HepG2 (cell line): ENCODE results near the gene TRAF3. TPM values are rescaled to one million over a fixed set of nuclear protein-coding genes. Genes with fewer than 3 reads are reported as not detected.

Source experiments
- CBX2 ChIP-seq, 2 experiments: fragments of 200-600 bp in 1 of 2; sonication (generic); formaldehyde crosslinking in 1 of 2; IDR thresholded peaks; 2 replicates each; pipeline versions ENCODE4 v1.7.0 to v1.8.1; 2018 to 2022; ENCODE audit warnings: low read depth in 2 of 2, low read length in 1 of 2, mild to moderate bottlenecking in 1 of 2, missing genetic modification reagents in 1 of 2
- CC2D1A ChIP-seq: sonication (generic); formaldehyde crosslinking; IDR thresholded peaks from 2 replicates; pipeline ENCODE4 v1.8.1; 2023; ENCODE audit warnings: mild to moderate bottlenecking, missing genetic modification reagents
- ESRRA ChIP-seq: sonication (generic); formaldehyde crosslinking; IDR thresholded peaks from 2 replicates; pipeline ENCODE4 v1.5.1; 2020; ENCODE audit warnings: mild to moderate bottlenecking, low read depth, missing genetic modification reagents
- GATAD2A ChIP-seq: IDR thresholded peaks from 2 replicates; pipeline ENCODE4 v1.6.1; 2016
- HDAC6 ChIP-seq: fragments of 200-600 bp; sonication (generic); IDR thresholded peaks from 2 replicates; pipeline ENCODE4 v1.7.0; 2017; ENCODE audit warnings: mild to moderate bottlenecking, antibody characterized with exemption, low read length, low read depth
- KDM2A ChIP-seq: sonication (generic); formaldehyde crosslinking; IDR thresholded peaks from 2 replicates; pipeline ENCODE4 v1.4.0; 2020; ENCODE audit warnings: low read depth, missing genetic modification reagents, borderline replicate concordance
- MLLT10 ChIP-seq: sonication (generic); formaldehyde crosslinking; IDR thresholded peaks from 2 replicates; pipeline ENCODE4 v1.4.0; 2020; ENCODE audit warnings: missing genetic modification reagents
- PCBP2 ChIP-seq: fragments of 200-400 bp; formaldehyde crosslinking; optimal IDR thresholded peaks from 2 replicates; pipeline ENCODE3; 2018; ENCODE audit warnings: low read length, low read depth; ENCODE audit not compliant: poor library complexity, severe bottlenecking
- REPIN1 ChIP-seq: sonication (generic); formaldehyde crosslinking; IDR thresholded peaks from 2 replicates; pipeline ENCODE4 v1.8.0; 2022; ENCODE audit warnings: missing genetic modification reagents, low read depth, mild to moderate bottlenecking, borderline replicate concordance
- SNRNP70 ChIP-seq: fragments of 200-400 bp; formaldehyde crosslinking; IDR thresholded peaks from 2 replicates; pipeline ENCODE4 v1.6.1; 2017; ENCODE audit warnings: mild to moderate bottlenecking, low read depth, low read length, moderate library complexity
- SPEN ChIP-seq: sonication (generic); formaldehyde crosslinking; IDR thresholded peaks from 2 replicates; pipeline ENCODE4 v1.5.1; 2020; ENCODE audit warnings: low read depth, mild to moderate bottlenecking, missing genetic modification reagents
- TEAD2 ChIP-seq: sonication (generic); formaldehyde crosslinking; IDR thresholded peaks from 2 replicates; pipeline ENCODE4 v1.9.0; 2021; ENCODE audit warnings: missing genetic modification reagents
- TOE1 ChIP-seq: sonication (generic); formaldehyde crosslinking; IDR thresholded peaks from 2 replicates; pipeline ENCODE4 v1.4.0; 2020; ENCODE audit warnings: mild to moderate bottlenecking, missing genetic modification reagents
- TP53 ChIP-seq: sonication (generic); formaldehyde crosslinking; conservative IDR thresholded peaks from 2 replicates; pipeline ENCODE4 v1.4.0; 2020; ENCODE audit warnings: missing genetic modification reagents
- ZNF296 ChIP-seq: sonication (generic); formaldehyde crosslinking; conservative IDR thresholded peaks from 2 replicates; pipeline ENCODE4 v1.5.0; 2020; ENCODE audit warnings: mild to moderate bottlenecking, missing genetic modification reagents
- ZNF350 ChIP-seq: sonication (generic); formaldehyde crosslinking; IDR thresholded peaks from 2 replicates; pipeline ENCODE4 v1.4.0; 2020; ENCODE audit warnings: mild to moderate bottlenecking, low read depth, missing genetic modification reagents, borderline replicate concordance
- ZNF546 ChIP-seq: sonication (generic); formaldehyde crosslinking; conservative IDR thresholded peaks from 2 replicates; pipeline ENCODE4 v1.8.1; 2023; ENCODE audit warnings: mild to moderate bottlenecking, missing genetic modification reagents
- ZNF597 ChIP-seq: sonication (generic); formaldehyde crosslinking; IDR thresholded peaks from 2 replicates; pipeline ENCODE4 v1.5.0; 2020; ENCODE audit warnings: missing genetic modification reagents
- ZNF644 ChIP-seq: IDR thresholded peaks from 2 replicates; pipeline ENCODE4 v1.6.1; 2016; ENCODE audit warnings: low read depth
- ZNF781 ChIP-seq: sonication (generic); formaldehyde crosslinking; IDR thresholded peaks from 2 replicates; pipeline ENCODE4 v1.5.1; 2020; ENCODE audit warnings: borderline replicate concordance, mild to moderate bottlenecking, missing genetic modification reagents; ENCODE audit errors: not compliant biosample characterization
- polyA plus RNA-seq, 8 experiments: library from polyadenylated mRNA; depleted of rRNA in 3 of 8; stranded (reverse) in 7 of 8; unstranded in 1 of 8; fragments of >200 nt; fragmentation: Illumina TruSeq in 4 of 8; extraction: Trizol in 4 of 8; gene quantifications; 2 replicates each; pipeline versions ENCODE4 v1.2.1 to v1.2.3, GENCODE V29; 2011 to 2016; ENCODE audit warnings: low read depth in 4 of 8, missing spikeins in 1 of 8, mixed read lengths in 1 of 8; ENCODE audit not compliant: insufficient read depth in 1 of 8
- total RNA-seq, 5 experiments: library from RNA; depleted of rRNA; stranded (reverse); fragments of >200 nt; fragmentation: Illumina TruSeq; extraction: Trizol; gene quantifications; 2 replicates each; pipeline ENCODE4 v1.2.3, GENCODE V29; 2016; ENCODE audit warnings: low read depth in 1 of 5
- TF ChIP-seq, protein P1 (sequence below): sonication (generic); formaldehyde crosslinking; IDR thresholded peaks from 2 replicates; pipeline ENCODE4 v1.9.0; 2021; ENCODE audit warnings: missing genetic modification reagents, mild to moderate bottlenecking, borderline replicate concordance
- TF ChIP-seq, protein P2 (sequence below): sonication (generic); formaldehyde crosslinking; IDR thresholded peaks from 2 replicates; pipeline ENCODE4 v1.4.0; 2020; ENCODE audit warnings: missing genetic modification reagents, borderline replicate concordance

The TRAF3 gene
- total and polyA plus RNA-seq, 2 of the 13 experiments (the other 11 are each of a cell fraction or from before 2014, with no cell fraction given) = 6.9 to 12.2 TPM

- TF ChIP-seq ZNF296 (no peak), TP53 (CRISPR knock-in tag) (no peak; the same call in 1 of the 2 replicates), ZNF781 (CRISPR knock-in tag) (peak; percentile 35), HDAC6 (no peak), CC2D1A (CRISPR knock-in tag) (no peak), ZNF597 (CRISPR knock-in tag) (no peak), REPIN1 (CRISPR knock-in tag) (0 out of 2 replicates have a peak, but pooled peaks have one; percentile 60), TOE1 (CRISPR knock-in tag) (0 out of 2 replicates have a peak, but pooled peaks have one; percentile 57), KDM2A (CRISPR knock-in tag) (0 out of 2 replicates have a peak, but pooled peaks have one; percentile 29), CBX2 (IDR thresholded peaks at IDR 0.05; ENCODE audit: low read depth, low read length) (no peak), CBX2 (CRISPR knock-in tag; IDR thresholded peaks at IDR 0.05; ENCODE audit: low read depth) (no peak), GATAD2A (CRISPR knock-in tag) (peak; percentile 96), SNRNP70 (no peak), ZNF350 (peak; percentile 52; the same call in 1 of the 2 replicates), ESRRA (CRISPR knock-in tag) (peak; percentile 66; the same call in 1 of the 2 replicates), PCBP2 (no peak), TEAD2 (no peak), ZNF546 (no peak), SPEN (CRISPR knock-in tag) (no peak), MLLT10 (CRISPR knock-in tag) (no peak), ZNF644 (CRISPR knock-in tag) (no peak)
- TF ChIP-seq, protein P1, sequence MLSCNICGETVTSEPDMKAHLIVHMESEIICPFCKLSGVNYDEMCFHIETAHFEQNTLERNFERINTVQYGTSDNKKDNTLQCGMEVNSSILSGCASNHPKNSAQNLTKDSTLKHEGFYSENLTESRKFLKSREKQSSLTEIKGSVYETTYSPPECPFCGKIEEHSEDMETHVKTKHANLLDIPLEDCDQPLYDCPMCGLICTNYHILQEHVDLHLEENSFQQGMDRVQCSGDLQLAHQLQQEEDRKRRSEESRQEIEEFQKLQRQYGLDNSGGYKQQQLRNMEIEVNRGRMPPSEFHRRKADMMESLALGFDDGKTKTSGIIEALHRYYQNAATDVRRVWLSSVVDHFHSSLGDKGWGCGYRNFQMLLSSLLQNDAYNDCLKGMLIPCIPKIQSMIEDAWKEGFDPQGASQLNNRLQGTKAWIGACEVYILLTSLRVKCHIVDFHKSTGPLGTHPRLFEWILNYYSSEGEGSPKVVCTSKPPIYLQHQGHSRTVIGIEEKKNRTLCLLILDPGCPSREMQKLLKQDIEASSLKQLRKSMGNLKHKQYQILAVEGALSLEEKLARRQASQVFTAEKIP = no peak
- TF ChIP-seq, protein P2, sequence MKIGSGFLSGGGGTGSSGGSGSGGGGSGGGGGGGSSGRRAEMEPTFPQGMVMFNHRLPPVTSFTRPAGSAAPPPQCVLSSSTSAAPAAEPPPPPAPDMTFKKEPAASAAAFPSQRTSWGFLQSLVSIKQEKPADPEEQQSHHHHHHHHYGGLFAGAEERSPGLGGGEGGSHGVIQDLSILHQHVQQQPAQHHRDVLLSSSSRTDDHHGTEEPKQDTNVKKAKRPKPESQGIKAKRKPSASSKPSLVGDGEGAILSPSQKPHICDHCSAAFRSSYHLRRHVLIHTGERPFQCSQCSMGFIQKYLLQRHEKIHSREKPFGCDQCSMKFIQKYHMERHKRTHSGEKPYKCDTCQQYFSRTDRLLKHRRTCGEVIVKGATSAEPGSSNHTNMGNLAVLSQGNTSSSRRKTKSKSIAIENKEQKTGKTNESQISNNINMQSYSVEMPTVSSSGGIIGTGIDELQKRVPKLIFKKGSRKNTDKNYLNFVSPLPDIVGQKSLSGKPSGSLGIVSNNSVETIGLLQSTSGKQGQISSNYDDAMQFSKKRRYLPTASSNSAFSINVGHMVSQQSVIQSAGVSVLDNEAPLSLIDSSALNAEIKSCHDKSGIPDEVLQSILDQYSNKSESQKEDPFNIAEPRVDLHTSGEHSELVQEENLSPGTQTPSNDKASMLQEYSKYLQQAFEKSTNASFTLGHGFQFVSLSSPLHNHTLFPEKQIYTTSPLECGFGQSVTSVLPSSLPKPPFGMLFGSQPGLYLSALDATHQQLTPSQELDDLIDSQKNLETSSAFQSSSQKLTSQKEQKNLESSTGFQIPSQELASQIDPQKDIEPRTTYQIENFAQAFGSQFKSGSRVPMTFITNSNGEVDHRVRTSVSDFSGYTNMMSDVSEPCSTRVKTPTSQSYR (CRISPR knock-in tag) = no peak
These were observed 96.4 kb downstream of the TRAF3 start (continued) for GRCh38 chr14:102873546-102874061.
